ENCODE measurements around the gene DACH2. TPM values are rescaled to one million over a fixed set of nuclear protein-coding genes. Genes with fewer than 3 reads are reported as not detected.

DACH2 gene
- total and polyA plus RNA-seq, 9 of the 15 experiments (the other 6 are each of a cell fraction or from before 2014, with no cell fraction given): not detected

- no peaks in the 10 kb centered on the region for H3K9me3 ChIP-seq (replicated peaks; ENCODE audit: control insufficient read depth, insufficient read depth, low read depth, low read length)
- ChIA-PET CTCF (ENCODE audit: low intra/inter-chr PET ratio) (no interaction called here), POLR2A (no interaction called here)
- intact Hi-C loops (cut with micrococcal nuclease) (no loop called here), in situ Hi-C loops (cut with MboI) (no loop called here)
- no peaks in the 10 kb centered on the region for H3K79me2 ChIP-seq (ENCODE audit: control insufficient read depth, insufficient read depth, low read length)
- no peak overlapping the region for H3K9ac ChIP-seq (ENCODE audit: insufficient read depth in 1 of 2, low read depth in 2 of 2, low read length in 2 of 2)
- no peaks in the 10 kb centered on the region for H3K9me1 ChIP-seq (ENCODE audit: control insufficient read depth, insufficient read depth, low read length)
- no peak overlapping the region for H3K27ac ChIP-seq (ENCODE audit: extremely low read depth, low read depth, low read length)
- no peak overlapping the region for H3K4me2 ChIP-seq (ENCODE audit: insufficient read depth, low read length)
- FAIRE-seq (no peak), ATAC-seq (no peak), DNase-seq (ENCODE audit: extremely low read depth in 1 of 4, low spot score in 3 of 4) (no peak)
- H3K4me1 ChIP-seq (replicated peaks in 1 of 2; ENCODE audit: control insufficient read depth in 2 of 2, insufficient read depth in 2 of 2, low read length in 2 of 2): no peaks in the 10 kb centered on the region
- BruUV-seq (replicated peaks): no TSS peak
- no peaks in the 10 kb centered on the region for H4K20me1 ChIP-seq (replicated peaks; ENCODE audit: control insufficient read depth, insufficient read depth, low read length)
- WGBS (ENCODE audit: insufficient coverage, low coverage, missing lambda C conversion rate): 0% methylated on average over 3 of the region's 3 CpGs
- no peaks in the 10 kb centered on the region for H3K36me3 ChIP-seq (ENCODE audit: control insufficient read depth, insufficient read depth, low read length)
- H3K27me3 ChIP-seq (ENCODE audit: control insufficient read depth in 2 of 2, insufficient read depth in 2 of 2, low read length in 2 of 2): no peaks in the 10 kb centered on the region
- H2AFZ ChIP-seq (ENCODE audit: low read depth, low read length): no peak overlapping the region
- H3K4me3 ChIP-seq: no peak overlapping the region
- no peak for TF ChIP-seq PHB (CRISPR knock-in tag; IDR thresholded peaks at IDR 0.05)
- no peak for TF ChIP-seq MYBL2 (IDR thresholded peaks at IDR 0.05; ENCODE audit: low read depth)
- TF ChIP-seq MYBL2 (CRISPR knock-in tag; IDR thresholded peaks at IDR 0.05; ENCODE audit: borderline replicate concordance): no peak
- no peak for TF ChIP-seq ZC3H8 (IDR thresholded peaks at IDR 0.05)
- TF ChIP-seq ZNF764 (CRISPR knock-in tag; IDR thresholded peaks at IDR 0.05; ENCODE audit: low read depth): no peak
- no peak for TF ChIP-seq HIVEP1 (CRISPR knock-in tag; IDR thresholded peaks at IDR 0.05)
- no peak for TF ChIP-seq ZNF274 (IDR thresholded peaks at IDR 0.05; ENCODE audit: borderline replicate concordance, low read depth, low read length)
- TF ChIP-seq ZNF41 (CRISPR knock-in tag; conservative IDR thresholded peaks at IDR 0.05): no peak
- TF ChIP-seq MGA (IDR thresholded peaks at IDR 0.05): no peak
- TF ChIP-seq KDM4B (IDR thresholded peaks at IDR 0.05; ENCODE audit: borderline replicate concordance in 2 of 2, low read depth in 1 of 2): no peak
- no peak for TF ChIP-seq SP2 (IDR thresholded peaks at IDR 0.05; ENCODE audit: extremely low read depth, low read depth, low read length, poor library complexity, severe bottlenecking)
- no peak for TF ChIP-seq POLR2B (IDR thresholded peaks at IDR 0.05; ENCODE audit: low read depth, partially characterized antibody)
Measured at GRCh38 chrX:86383681-86384540, 235.7 kb downstream of the DACH2 start.

All from K562 (cell line).